Measurements from ENCODE around the gene SNX3.
"Not testable (repeated sequence)": the region's sequence is repeated elsewhere in the genome, so short reads cannot be mapped to it uniquely, and the experiment has no call there.

Gene SNX3

DNA sequence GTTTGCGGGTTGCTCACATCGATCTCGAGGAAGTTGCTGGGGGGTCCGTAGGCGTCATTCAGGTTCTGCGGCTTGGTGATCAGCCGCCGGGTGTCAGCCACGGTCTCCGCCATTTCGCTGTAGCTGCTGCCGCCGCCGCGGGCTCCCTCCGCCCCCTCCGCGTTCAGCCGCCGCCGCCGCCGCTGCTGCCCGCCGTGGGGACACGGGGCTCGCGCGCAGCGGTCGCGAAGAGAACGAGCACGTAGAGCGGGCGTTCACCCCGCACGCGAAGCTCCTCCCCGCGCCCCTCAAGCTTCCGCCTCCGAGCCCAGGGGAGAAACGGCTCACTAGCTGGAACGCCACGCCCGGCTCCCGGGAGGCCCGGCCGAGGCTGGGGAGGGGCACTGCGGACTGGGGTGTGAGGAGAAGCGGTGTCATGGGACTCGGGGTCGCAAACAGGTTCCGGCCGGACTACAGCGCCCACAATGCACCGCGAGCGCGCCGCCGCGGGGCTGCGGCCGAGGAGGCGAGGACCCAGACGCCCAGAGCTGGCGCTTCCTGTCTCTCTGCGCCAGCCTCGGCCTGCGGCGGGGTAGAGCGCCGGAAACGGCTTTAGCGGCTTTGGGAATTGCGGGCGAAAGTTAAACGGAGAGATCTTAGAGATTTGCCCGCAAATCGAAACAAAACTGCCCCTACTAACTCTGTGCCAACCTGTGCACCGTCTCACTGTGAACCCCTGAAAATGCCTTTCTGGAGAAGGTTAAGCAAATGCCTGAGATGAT is at the start of gene SNX3:
TSS of gene SNX3 (minus strand) at position 232 of the 761 bp plus-strand sequence. CDS start at position 113, 119 bp downstream.
- peak; percentile 87 for DNase-seq

DNA sequence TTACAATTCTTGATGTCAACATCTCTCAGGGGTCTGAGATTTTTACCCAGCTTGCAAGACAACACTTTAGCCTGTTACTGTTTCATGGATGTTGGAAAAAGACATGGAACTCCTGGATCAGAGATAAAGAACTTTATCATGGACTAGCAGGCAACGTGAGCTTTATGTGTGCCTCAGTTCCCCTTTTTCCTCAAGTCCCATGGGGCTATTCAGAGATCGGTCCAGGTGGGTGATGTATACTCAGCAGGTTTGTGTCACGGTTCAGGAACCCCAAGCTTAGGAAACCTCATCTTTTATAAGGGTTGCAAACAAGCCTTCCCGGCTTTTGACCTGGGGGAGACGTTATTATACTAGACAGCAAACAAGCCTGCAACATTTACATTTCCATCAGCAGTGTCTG is 49.0 kb upstream of the SNX3 start:
- DNase-seq, result no peak

DNA sequence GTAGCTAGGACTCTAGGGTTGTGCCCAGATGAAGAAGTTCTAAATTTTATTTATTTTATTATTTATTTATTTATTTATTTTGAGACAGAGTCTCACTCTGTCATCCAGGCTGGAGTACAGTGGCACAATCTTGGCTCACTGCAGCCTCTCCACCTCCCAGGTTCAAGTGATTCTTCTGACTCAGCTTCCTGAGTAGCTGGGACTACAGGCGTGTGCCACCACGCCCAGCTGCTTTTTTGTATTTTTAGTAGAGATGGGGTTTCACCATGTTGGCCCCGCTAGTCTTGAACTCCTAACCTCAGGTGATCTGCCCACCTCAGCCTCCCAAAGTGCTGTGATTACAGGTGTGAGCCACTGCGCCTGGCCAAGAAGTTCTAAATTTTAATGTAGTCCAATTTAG is 47.8 kb upstream of the SNX3 start:
- DNase-seq, result not testable (repeated sequence)

DNA sequence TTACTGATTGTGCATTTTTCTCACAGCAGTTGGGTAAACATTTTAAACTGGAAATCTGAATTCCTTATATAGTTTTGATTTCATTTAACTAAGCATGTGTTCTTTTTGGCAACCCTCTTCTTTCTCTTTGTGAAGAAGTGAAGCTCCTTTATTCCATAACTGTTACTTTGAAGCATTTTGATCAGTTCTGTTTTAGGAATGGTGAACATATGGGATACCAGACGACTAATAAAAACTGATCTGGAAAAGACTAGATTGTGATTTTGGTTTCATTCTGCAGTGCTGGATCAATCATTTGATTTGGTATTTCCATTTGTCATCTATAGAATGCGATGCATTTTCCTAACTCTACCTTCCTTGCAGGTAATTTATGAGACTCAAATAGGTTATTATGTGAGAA is 43.8 kb upstream of the SNX3 start:
- DNase-seq, result no peak

DNA sequence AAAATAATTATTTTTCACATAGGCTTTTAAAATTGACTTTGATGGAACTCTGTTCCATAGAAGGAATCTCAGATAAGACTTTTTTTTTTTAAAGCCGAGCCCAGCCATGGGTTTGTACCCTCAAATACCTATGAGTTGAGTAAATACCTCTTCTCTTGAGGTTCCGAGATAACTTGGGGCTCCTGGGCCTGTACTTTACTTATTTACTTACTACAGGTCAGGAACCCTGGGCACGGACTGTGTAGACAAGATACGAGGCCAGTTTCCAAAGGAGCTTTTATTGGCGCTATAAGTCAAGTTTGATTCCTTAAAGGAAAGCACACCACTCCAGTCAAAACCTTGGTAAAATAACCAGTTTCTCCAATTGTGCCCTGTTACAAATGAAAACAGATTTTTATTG is 41.5 kb upstream of the SNX3 start:
- DNase-seq, result no peak

DNA sequence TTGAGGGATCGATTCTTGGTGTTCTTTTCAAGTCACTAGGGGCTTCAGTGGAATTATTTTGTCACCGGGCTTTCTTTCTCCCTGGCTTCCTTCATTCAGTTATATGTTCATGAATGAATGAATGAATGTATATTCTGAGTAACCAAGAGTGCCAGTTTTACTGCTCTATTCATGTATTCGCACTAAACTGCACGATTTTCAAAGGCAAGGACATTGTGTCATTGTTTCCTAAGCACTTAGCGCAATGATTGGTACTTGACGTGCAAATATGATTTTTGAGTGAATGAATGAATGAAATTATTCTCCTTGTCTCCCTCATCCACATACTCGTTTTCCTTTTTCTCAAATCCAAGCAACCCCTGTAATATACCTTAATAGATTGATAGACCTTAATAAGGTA is 34.8 kb upstream of the SNX3 start:
- no peak for DNase-seq

DNA sequence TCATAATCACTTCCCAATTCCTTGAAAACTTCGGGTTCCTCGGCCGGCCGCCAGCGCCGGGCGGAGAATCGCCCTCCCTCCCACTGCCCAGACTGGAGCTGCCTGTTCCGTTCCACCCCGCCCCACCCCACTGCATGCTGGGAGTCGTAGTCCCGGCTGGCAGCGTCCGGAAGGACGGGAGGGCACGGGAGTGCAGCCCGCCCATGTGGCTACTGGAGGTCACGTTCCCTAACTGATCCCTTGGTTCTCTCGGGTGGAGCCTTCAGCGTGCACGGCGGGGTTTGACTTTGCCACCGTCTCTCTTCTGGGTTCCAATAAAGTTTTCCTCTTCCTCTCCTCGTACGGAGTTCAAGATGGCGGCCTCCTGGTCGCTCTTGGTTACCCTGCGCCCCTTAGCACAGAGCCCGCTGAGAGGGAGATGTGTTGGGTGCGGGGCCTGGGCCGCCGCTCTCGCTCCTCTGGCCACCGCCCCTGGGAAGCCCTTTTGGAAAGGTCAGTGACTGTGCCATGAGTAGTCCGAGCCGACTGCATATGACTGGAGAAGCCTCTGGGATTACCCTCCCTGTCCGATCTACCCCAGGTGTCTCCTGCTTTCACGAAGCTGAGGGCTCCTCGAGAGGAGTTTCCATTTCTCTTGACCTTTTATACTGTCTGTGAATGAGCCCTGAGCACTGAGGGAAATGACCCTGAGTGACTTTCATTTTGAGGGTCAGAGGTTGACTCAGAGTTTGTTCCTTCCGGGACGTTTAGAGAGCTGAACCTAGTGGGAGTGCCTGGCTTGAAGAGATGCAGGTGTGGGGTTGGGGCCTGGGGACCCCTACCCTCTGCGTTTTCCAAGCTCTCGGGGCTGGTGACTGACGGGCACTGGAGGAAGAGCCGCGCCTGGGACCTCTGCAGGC is 34.1 kb upstream of the SNX3 start, which contains the start of gene AFG1L:
TSS of gene AFG1L (plus strand) at position 328 of the 899 bp plus-strand sequence. CDS start at position 354, 26 bp downstream.
- DNase-seq, result peak; percentile 81

DNA sequence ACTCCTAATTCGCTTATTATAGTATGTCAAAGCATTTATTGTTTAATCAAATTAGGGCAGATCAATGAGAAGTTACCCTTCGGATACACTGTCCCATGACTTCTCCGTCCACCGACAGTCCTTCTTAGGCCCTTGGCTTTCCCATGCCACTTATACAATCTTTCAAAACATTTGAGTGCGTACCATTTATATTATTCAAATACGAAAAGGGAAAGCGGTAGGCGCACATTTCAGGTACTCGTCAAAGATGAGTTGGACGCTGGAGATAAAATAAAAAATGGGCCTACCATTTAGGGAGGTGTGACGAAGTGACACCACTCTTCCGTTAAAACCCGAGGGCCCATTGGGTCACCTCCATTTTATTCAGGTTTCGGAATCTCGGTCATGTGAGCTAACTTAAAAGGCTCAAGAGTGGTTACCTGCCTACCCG is 33.5 kb upstream of the SNX3 start:
- DNase-seq, result no peak

DNA sequence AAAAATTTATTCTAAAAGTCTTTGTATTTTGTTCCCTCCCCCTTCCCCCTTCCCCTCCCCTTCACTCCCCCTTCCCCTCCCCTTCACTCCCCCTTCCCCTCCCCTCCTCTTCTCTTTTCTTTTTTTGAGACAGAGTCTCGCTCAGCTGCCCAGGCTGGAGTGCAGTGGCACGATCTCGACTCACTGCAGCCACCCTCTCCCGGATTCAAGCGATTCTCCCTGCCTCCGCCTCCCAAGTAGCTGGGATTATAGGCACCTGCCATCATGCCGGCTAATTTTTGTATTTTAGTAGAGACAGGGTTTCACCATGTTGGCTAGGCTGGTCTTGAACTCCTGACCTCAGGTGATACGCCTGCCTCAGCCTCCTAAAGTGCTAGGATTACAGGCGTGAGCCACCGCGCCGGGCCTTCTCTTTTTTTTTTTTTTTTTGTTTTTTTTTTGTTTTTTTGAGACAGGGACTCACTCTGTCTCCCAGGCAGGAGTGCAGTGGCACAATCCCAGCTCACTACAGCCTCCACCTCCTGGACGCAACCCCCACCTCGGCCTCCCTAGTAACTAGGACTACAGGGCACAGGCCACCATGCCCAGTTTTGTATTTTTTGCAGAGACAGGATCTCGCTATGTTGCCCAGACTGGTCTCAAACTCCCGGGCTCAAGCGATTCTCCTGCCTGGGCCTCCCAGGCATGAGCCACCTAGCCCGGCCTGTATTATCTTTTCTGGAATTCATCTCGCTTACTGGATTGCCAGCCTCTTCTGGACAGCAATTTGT is 32.9 kb upstream of the SNX3 start:
- DNase-seq, result no peak

DNA sequence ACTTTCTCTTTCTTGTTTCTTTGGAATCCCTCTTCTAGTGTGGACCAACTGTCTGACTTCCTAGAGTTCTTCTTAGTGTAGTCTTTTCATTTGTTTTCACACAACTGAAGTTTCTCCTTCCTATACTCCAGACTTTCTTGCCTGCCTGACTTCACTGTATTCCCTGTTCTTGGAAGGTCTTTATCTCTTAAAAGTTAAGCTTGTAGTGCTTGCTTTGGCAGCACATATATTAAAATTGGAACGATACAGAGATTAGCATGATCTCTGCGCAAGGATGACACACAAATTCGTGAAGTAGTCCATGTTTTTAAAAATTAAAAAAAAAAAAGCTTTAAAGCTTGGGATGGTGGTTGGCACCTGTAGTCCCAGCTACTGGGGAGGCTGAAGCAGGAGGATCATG is 31.7 kb upstream of the SNX3 start:
- not testable (repeated sequence) for DNase-seq

DNA sequence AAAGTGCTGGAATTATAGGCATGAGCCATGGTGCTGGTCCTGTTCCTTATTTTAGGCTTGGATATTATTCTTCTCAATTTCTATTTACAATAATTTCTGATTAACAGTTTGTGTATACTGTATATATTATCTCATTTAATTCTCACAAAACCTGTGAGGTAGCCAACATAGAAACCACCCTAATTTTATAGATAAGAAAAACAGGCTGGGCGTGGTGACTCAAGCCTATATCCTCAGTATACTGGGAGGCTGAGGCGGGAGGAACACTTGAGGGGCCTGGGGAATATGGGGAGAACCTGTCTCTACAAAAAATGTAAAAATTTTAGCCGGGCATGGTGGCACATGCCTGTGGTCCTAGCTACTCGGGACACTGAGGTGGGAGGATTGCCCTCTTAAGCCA is 30.3 kb upstream of the SNX3 start:
- no peak for DNase-seq

DNA sequence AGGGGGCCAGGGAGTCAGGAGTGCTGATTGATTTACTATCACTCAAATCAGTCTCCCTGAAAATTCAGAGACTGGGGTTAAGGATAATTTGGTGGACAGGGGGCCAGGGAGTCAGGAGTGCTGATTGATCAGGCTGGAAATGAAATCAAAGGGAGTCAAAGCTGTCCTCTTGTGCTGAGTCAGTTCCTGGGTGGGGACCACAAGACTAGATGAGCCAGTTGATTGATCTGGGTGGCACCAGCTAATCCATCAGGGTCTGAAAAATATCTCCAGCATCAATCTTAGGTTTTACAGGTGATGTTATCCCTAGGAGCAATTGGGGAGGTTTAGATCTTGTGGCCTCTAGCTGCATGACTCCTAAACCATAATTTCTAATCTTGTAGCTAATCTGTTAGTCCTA is 27.9 kb upstream of the SNX3 start:
- DNase-seq, result no peak

DNA sequence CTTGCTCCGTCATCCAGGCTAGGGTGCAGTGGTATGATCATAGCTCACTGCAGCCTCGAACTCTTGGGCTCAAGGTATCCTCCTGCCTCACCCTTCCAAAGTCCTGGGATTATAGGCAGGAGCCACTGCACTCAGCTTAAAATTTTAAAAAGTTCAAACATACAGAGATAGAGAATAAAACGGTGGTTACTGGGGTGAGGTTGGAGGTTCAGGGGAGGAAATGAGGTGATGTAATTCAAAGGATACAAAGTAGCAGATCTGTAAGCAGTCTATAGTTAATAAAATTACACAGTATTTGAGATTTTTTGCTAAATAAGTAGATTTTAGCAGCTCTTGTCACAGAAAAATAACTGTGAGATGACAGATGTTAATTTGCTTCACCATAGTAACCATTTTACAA is 26.5 kb upstream of the SNX3 start:
- no peak for DNase-seq

DNA sequence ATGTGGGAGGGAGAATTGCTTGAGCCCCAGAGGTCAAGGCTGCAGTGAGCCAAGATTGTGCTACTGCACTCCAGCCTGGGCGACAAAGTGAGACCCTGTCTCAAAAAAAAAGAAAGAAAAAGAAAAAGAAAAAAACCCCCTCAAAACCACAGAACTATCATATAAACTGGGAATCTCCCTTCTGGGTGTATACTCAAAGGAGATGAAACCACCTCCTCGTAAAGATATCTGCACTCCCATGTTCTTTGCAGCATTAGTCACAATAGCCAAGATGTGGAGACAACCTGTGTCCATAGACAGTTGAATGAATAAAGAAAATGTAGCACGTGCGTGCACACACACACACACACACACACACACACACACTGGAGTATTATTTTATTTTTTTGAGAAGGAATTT is 25.5 kb upstream of the SNX3 start:
- DNase-seq, result no peak

DNA sequence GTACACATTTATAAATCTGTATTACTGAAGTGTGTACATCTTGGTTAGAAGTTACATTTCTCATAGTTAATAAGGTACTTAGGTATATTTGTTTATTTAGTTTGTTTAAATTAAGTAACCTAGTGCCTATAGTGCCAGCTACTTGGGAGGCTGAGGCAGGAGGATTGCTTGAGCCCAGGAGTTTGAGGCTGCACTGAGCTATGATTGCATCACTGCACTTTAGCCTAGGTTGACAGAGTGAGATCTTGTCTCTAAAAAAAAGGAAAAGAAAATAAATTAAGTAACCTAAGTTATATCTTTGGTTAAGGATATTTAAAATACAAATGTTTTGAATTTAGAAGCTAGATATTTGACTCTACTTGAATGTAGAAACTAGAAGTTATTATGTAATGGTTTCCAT is 24.5 kb upstream of the SNX3 start:
- no peak for DNase-seq

DNA sequence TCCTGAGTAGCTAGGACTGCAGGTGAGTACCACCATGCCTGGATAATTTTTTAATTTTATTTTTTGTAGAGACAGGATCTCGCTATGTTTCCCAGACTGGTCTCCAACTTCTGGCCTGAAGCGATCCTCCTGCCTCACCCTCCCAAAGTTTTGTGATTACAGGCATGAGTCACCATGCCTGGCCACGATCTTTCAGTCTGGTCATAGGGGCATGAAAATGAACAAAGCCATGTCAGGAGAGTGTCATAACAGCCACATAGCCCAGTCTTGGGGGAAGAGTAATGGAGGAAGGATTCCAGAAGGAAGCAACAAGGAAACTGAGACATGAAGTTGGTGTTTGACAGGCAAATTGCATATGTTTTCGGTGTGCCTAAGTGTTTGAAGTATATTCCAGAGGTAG is 17.0 kb upstream of the SNX3 start:
- DNase-seq, result no peak

DNA sequence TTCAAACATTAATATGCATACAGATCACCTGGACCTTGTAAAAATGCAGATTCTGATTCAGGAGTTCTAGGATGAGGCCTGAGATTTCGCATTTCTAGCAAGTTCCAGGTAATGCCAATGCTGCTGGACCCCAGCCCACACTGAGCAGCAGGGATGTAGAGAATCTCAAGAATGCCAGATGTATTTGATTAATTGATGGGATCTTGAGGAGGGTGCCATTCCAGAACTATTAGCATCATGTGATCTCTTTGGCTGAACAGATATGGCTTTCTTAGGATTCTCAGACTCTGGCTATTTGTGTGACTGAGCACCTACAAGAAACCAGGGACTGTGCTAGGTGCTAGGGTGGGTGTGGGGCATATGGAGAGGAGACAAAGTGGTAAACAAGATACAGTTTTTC is 16.5 kb upstream of the SNX3 start:
- no peak for DNase-seq

DNA sequence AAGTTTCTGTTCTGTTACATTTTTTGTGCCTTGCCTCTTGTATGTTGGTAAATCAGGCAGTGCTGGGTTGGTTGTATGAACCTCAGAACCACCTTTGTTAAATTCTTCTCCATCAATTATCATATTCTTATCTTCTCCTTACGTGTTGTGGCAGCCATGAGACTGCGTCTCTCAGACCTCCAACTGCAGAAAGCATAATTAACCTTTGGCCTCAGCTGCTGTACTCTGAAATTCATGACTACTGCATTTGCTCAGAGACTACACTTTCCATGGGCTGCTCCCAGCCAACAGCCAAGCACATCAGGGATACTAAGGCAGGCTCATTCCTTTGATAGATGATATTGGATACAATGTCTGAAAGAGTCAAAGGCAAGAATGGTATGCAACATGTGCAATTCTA is 15.1 kb upstream of the SNX3 start:
- DNase-seq, result no peak

DNA sequence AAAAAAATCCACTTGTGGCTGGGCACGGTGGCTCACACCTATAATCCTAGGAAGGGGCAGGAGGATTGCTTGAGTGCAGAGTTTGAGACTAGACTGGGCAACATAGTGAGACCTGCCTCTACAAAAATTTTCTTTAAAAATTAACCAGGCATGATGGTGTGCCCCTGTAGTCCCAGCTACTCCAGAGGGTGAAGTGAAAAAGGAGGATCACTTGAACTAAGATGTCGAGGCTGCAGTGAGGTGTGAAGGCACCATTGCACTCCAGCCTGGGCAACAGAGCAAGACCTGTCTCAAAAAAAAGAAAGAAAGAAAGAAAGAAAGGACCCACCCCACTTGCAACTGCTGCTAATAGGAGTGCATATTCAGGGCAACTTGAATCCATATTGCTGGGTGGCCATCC is 13.7 kb upstream of the SNX3 start:
- DNase-seq, result no peak

DNA sequence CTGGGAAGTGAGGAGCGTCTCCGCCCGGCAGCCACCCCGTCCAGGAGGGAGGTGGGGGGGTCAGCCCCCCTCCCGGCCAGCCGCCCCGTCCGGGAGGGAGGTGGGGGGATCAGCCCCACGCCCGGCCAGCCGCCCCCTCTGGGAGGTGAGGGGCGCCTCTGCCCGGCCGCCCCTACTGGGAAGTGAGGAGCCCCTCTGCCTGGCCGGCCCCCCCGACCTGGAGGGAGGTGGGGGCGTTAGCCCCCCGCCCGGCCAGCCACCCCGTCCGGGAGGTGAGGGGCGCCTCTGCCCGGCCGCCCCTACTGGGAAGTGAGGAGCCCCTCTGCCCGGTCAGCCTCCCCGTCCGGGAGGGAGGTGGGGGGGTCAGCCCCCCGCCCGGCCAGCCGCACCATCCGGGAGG is 9.1 kb upstream of the SNX3 start:
- DNase-seq, result not testable (repeated sequence)

DNA sequence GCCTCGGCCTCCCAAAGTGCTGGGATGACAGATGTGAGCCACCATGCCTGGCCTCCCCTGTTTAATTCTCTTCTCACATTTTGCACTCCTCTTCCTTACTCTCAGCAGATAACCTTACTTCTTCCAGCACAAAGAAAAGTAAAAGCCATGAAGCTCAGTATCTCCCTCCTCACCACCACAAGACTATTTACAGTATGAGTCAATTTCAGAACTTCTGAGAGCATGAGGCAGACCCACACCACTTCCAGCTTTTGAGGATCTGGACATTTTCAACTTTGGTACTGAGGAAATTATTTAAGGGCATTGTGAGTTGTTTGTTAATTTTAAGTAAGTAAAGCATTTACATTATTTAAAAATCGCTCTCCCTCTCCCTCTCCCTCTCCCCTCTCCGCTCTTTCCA is 8.0 kb upstream of the SNX3 start:
- no peak for DNase-seq

DNA sequence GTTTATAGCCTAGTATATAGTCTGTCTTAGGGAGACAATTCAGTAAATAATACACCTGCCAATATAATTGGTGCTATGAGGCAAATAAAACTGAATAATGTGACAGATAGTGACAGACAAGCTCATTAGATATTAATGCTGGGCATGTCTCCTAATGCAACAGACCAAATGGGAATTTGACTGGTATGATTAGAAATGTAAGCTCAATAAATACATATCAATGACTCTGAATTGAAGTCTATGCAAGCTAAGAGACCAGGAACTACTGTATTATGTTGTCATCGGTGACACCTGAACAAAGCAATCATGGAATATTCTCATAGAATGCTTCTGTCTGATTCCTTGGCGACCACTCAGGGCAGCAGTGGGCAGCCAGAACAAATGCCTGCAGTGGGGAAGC is 2.5 kb upstream of the SNX3 start:
- DNase-seq, result no peak

DNA sequence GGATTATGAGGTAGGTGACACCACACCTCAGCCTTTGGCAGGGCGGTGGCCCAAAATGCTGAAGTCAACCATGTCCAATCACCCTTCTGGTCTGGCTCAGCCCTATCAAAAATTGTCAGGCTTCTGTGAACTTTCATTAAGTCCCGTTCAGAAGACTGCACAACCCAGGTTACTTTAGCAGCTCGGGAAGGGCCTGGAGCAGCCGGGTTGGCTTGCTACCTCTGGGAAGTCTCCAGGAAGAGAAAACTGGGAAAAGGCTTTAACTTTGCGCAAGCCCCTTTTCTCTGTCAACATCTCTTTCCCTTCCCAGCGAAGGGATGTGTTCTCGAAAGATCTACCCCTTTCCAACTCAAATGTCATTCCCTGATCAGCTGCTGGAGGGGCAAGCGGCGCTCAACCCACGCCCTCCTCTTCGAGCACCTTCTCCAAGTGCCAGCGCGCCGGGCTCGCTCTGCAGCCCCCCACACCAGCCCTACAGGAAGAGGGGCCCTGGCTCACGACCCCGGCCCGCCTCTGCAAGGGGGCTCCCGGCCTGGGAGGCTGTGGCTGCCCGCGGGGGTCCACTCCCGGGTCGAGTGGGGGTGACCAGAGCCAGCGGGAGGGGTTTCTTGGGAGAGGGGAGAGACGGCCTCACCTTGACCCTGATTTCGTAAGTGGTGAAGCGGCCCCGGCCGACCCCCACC is 573 bp downstream of the SNX3 start:
- DNase-seq, result no peak
